NCI-H524 treated with DMSO at 0.1 percent for 48 hours (cell line): Measurements from ENCODE around the gene NPR3.

Experiments used
- DNase-seq: peaks from one replicate; lab custom pipeline; 2025; lab: John Stamatoyannopoulos, UW

NPR3 gene

GRCh38 chr5:32712481-32713360 is 1.6 kb downstream of the NPR3 start:
- DNase-seq: no peak

GRCh38 chr5:32713361-32713769 is 2.2 kb downstream of the NPR3 start:
- DNase-seq: no peak

- DNase-seq: no peak
Measured at GRCh38 chr5:32713770-32714381, 2.8 kb downstream of the NPR3 start.

GRCh38 chr5:32714836-32715235 is 3.7 kb downstream of the NPR3 start:
- no peak for DNase-seq

- DNase-seq: no peak
Measured at GRCh38 chr5:32720300-32720699, 9.2 kb downstream of the NPR3 start.

GRCh38 chr5:32721626-32722025 is 10.5 kb downstream of the NPR3 start:
- DNase-seq: no peak

GRCh38 chr5:32722957-32723356 is 11.8 kb downstream of the NPR3 start:
- no peak for DNase-seq

- DNase-seq: no peak
Measured at GRCh38 chr5:32724526-32724925, 13.4 kb downstream of the NPR3 start.

GRCh38 chr5:32726086-32726557 is 15.0 kb downstream of the NPR3 start:
- no peak for DNase-seq

- no peak for DNase-seq
Measured at GRCh38 chr5:32729651-32730050, 18.5 kb downstream of the NPR3 start.

- DNase-seq: no peak
Measured at GRCh38 chr5:32733590-32734340, 22.6 kb downstream of the NPR3 start.

GRCh38 chr5:32734827-32735378 is 23.8 kb downstream of the NPR3 start:
- no peak for DNase-seq

- DNase-seq: no peak
Measured at GRCh38 chr5:32735512-32735911, 24.4 kb downstream of the NPR3 start.

GRCh38 chr5:32736842-32737241 is 25.7 kb downstream of the NPR3 start:
- no peak for DNase-seq

- no peak for DNase-seq
Measured at GRCh38 chr5:32740651-32741050, 29.5 kb downstream of the NPR3 start.

- DNase-seq: no peak
Measured at GRCh38 chr5:32745317-32745716, 34.2 kb downstream of the NPR3 start.

GRCh38 chr5:32752411-32752810 is 41.3 kb downstream of the NPR3 start:
- no peak for DNase-seq

- no peak for DNase-seq
Measured at GRCh38 chr5:32753051-32753450, 41.9 kb downstream of the NPR3 start.

- DNase-seq: no peak
Measured at GRCh38 chr5:32753765-32754164, 42.6 kb downstream of the NPR3 start.

- no peak for DNase-seq
Measured at GRCh38 chr5:32754284-32754683, 43.2 kb downstream of the NPR3 start.

- DNase-seq: no peak
Measured at GRCh38 chr5:32760091-32760509, 49.0 kb downstream of the NPR3 start.

- no peak for DNase-seq
Measured at GRCh38 chr5:32765266-32765665, 54.1 kb downstream of the NPR3 start.
